Lung (tissue), 12 donors: Measurements from ENCODE around the gene CAPZA2. TPM values are rescaled to one million over a fixed set of nuclear protein-coding genes. Genes with fewer than 3 reads are reported as not detected.
A peak's percentile ranks its signal among the peaks of the same experiment; 100 is the strongest.

ENCODE experiments used
- ATAC-seq: fragments of 200-7000 bp; cut with Tn5 transposase; one replicate; pipeline ENCODE4 v1.9.1; 2020; ENCODE audit warnings: moderate number of reproducible peaks; ENCODE audit not compliant: insufficient read depth, low FRiP score
- DNase-seq, 3 donors: peaks; one replicate each; pipeline ENCODE4 v3.0.0-alpha.2; 2013 to 2017
- H3K27ac ChIP-seq, 2 donors: one replicate each; pipeline ENCODE4 v1.5.1; 2013; ENCODE audit warnings: mild to moderate bottlenecking in 2 of 2, moderate library complexity in 2 of 2, control low read depth in 1 of 2, inconsistent platforms in 1 of 2, low read depth in 1 of 2, low read length in 1 of 2
- H3K27me3 ChIP-seq, 3 donors: one replicate each; pipeline ENCODE4 v1.5.1; 2013; ENCODE audit warnings: low read length in 2 of 3; ENCODE audit not compliant: control insufficient read depth in 3 of 3, insufficient read depth in 3 of 3
- H3K36me3 ChIP-seq, 4 donors: one replicate each; pipeline ENCODE4 v1.5.1; 2013; ENCODE audit warnings: low read length in 4 of 4, mild to moderate bottlenecking in 1 of 4, moderate library complexity in 1 of 4; ENCODE audit not compliant: control insufficient read depth in 4 of 4, insufficient read depth in 4 of 4
- H3K4me1 ChIP-seq, 5 donors: one replicate each; pipeline ENCODE4 v1.5.1; 2013; ENCODE audit warnings: low read length in 5 of 5, mild to moderate bottlenecking in 2 of 5, moderate library complexity in 1 of 5; ENCODE audit not compliant: control insufficient read depth in 5 of 5, insufficient read depth in 5 of 5
- H3K4me3 ChIP-seq: one replicate; pipeline ENCODE4 v1.5.1; 2013; ENCODE audit warnings: mild to moderate bottlenecking, control low read depth, moderate library complexity
- H3K9ac ChIP-seq, 2 donors: one replicate each; pipeline ENCODE4 v1.5.1; 2013; ENCODE audit warnings: low read length in 2 of 2, control low read depth in 1 of 2; ENCODE audit not compliant: insufficient read depth in 1 of 2
- H3K9me3 ChIP-seq, 4 donors: one replicate each; pipeline ENCODE4 v1.5.1; 2013; ENCODE audit warnings: low read length in 3 of 4, mild to moderate bottlenecking in 1 of 4, moderate library complexity in 1 of 4; ENCODE audit not compliant: control insufficient read depth in 4 of 4, insufficient read depth in 3 of 4
- CTCF ChIP-seq: IDR thresholded peaks from 2 replicates; pipeline ENCODE4 v1.5.1; 2012; ENCODE audit warnings: mild to moderate bottlenecking; ENCODE audit errors: control extremely low read depth, extremely low read depth
- whole genome bisulfite sequencing, 2 donors: extraction: QIAGEN DNeasy Blood & Tissue Kit; methylation state at CpG; one replicate each; pipeline ENCODE4 v1.1.7; 2013; 5-methylcytosine and 5-hydroxymethylcytosine counted together
- polyA plus RNA-seq, 2 donors: library from polyadenylated mRNA; stranded (reverse); fragments of 200-250 nt; gene quantifications; one replicate each; pipeline ENCODE4 v1.2.1, GENCODE V29; 2013
- total RNA-seq, 2 donors: library from RNA; depleted of rRNA in 1 of 2; stranded (reverse); fragments of >200 nt in 1 of 2; gene quantifications; one replicate each; pipeline ENCODE4 v1.2.1, GENCODE V29; 2014 to 2021
- donor health status: control.
- donor health status: control.
- donor health status: Bipolar disorder and iron deficiency.
- donor health status: healthy.
- donor health status: DM: yes; HTN: yes; CAD: no.

Gene CAPZA2
- total and polyA plus RNA-seq, 4 donors: 38.4 to 201 (median 162) TPM

- no peak for TF ChIP-seq CTCF
- peaks cover 0 to 9% (median 0%) of the 10 kb centered on the region in 5 donors for H3K4me1 ChIP-seq
- no peaks in the 10 kb centered on the region for H3K36me3 ChIP-seq
- no peak overlapping the region for H3K27ac ChIP-seq
- DNase-seq (no peak), ATAC-seq (no peak)
- H3K9ac ChIP-seq: no peak overlapping the region
- H3K9me3 ChIP-seq: no peaks in the 10 kb centered on the region
- H3K27me3 ChIP-seq: no peaks in the 10 kb centered on the region
- H3K4me3 ChIP-seq: no peak overlapping the region
- 81 to 82% methylated on average over 8 of the region's 8 CpGs for WGBS, 2 donors
Observed at GRCh38 chr7:116940689-116941370, 78.4 kb downstream of the CAPZA2 start.

- Histone ChIP-seq H3K9ac (no peak overlapping the region), H3K27me3 (no peaks in the 10 kb centered on the region), H3K4me3 (no peak overlapping the region), H3K9me3 (no peaks in the 10 kb centered on the region), H3K27ac (no peak overlapping the region), H3K36me3 (no peaks in the 10 kb centered on the region), H3K4me1 (peaks cover 0 to 9% (median 0%) of the 10 kb centered on the region in 5 donors)
- 79 to 81% methylated on average over 2 of the region's 2 CpGs for WGBS, 2 donors
- no peak for TF ChIP-seq CTCF
- DNase-seq (peak; percentile 34 to 74 (median 73)), ATAC-seq (no peak)
Observed at GRCh38 chr7:116942504-116942903, 80.1 kb downstream of the CAPZA2 start.

- peak overlapping the region in 1 of 2 donors; percentile 79 for H3K27ac ChIP-seq
- no peaks in the 10 kb centered on the region for H3K9me3 ChIP-seq
- H3K9ac ChIP-seq: no peak overlapping the region
- no peaks in the 10 kb centered on the region for H3K36me3 ChIP-seq
- no peaks in the 10 kb centered on the region for H3K27me3 ChIP-seq
- H3K4me3 ChIP-seq: no peak overlapping the region
- ATAC-seq (peak; percentile 50), DNase-seq (peak; percentile 59 to 79 (median 63))
- peaks cover 0 to 11% (median 3%) of the 10 kb centered on the region in 5 donors for H3K4me1 ChIP-seq
- no peak for TF ChIP-seq CTCF
- 45 to 47% methylated on average over 3 of the region's 3 CpGs for WGBS, 2 donors
Observed at GRCh38 chr7:116948934-116949333, 86.5 kb downstream of the CAPZA2 start.
